GM18873 (cell line): Measurements from ENCODE around the gene PTGS1.
"Not testable (repeated sequence)": the region's sequence is repeated elsewhere in the genome, so short reads cannot be mapped to it uniquely, and the experiment has no call there.

Source experiments
- ATAC-seq: cut with Tn5 transposase; IDR thresholded peaks from one replicate; pipeline ENCODE4 v1.9.1; 2021; ENCODE audit warnings: mild to moderate bottlenecking, moderate library complexity, moderate number of reproducible peaks; ENCODE audit not compliant: unreplicated experiment, low FRiP score

The PTGS1 gene

DNA sequence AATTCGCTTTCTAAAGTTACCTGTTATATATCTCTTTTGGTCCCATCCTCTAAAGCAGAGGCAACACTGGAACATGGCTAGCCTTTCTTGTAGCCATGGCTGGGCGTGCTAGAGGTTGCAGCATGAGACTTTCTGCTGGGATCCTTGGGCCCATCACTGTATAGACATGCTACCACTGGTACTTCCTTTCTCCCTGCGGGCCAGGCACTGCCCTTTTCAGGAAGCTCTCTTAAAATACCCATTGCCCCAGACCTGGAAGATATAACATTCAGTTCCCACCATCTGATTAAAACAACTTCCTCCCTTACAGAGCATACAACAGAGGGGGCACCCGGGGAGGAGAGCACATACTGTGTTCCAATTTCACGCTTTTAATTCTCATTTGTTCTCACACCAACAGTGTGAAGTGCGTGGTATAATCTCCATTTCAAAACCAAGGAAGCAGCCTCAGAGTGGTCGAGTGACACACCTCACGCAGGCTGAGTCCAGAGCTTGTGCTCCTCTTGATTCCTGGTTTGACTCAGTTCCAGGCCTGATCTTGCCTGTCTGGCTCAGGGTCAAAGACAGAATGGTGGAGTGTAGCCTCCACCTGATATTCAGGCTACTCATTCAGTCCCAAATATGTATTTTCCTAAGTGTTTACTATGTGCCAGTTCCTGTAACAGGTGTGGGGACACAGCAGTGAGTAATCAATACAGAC lies 22.6 kb downstream of the PTGS1 start:
- no peak for ATAC-seq

DNA sequence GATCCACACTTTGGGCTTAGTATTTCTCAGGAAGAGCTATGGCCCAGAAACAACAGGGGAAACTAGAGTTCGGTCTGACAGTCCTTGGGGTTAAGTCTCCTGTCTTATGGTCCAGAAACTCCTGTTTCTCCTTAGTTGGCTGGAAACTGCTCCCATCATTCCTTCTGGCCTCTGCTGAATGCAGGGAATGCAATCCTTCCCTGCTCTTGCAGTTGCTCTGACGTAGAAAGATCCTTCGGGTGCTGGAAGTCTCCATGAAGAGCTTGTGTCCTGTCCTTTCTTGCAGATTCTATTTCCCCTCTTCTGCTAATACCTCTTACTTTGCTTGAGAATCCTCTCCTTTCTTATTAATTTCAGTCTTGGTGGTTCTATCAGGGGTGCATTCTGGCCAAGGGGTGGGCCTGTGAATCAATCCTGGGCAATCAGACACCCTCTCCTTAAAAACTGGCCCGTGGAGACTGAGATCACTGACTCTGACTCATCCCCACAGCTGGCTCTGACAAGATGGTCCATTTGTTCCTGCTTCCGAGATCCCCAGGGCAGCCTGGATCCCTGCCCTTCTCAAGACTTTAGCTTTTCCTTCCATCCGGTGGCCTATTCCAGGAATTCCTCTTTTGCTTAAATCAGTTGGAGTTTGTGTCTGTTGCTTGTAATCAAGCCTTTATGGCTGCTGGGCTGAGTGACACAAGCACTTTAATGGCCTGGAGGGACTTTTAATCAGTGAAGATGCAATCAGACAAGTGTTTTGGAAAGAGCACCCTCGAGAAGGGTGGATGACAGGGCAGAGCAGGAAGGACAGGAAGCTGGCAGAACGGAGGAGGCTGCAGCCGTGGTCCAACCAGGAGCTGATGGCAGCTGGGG lies 23.7 kb downstream of the PTGS1 start:
- ATAC-seq: no peak

DNA sequence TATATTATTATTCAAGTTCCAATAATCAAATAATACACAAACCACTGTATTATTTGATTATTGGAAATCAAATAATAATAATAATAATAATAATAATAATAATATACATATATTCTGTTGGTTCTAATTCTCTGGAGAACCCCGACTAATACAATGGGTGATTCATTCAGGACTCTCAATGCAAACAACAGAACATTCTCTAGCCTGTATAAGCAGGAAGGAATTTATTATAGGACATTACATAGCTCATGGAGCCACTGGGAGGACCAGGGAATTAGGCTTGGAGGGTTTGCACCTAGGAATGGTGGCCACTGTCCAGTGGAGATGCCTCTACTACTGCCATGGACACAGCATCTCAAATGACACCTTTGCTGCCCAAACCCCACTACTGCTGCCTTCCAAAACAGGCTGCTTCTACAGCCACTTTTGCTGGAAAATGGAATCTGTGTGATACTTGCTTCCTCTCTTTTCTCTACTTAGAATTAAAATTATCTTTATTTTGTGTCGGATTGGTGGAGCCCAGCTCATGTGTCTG lies 25.9 kb downstream of the PTGS1 start:
- no peak for ATAC-seq

DNA sequence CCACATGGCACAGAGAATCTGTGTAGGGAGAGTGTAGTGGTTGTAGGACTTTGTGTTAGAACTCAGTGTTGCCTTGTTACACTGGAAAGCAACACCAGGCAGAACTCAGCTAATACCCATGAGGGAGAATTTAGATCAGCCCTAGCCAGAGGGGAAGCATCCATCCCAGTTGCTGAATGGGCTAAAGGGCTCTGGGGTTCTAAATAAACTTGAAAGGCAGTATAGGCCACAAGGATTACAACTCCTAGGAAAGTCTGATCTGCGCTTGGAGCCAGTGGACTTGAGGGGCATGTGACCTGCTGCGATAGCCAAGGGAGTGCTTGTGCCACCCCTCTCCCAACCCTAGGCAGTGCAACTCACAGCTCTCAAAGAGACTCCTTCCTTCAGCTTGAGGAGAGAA lies 26.9 kb downstream of the PTGS1 start:
- ATAC-seq: no peak

DNA sequence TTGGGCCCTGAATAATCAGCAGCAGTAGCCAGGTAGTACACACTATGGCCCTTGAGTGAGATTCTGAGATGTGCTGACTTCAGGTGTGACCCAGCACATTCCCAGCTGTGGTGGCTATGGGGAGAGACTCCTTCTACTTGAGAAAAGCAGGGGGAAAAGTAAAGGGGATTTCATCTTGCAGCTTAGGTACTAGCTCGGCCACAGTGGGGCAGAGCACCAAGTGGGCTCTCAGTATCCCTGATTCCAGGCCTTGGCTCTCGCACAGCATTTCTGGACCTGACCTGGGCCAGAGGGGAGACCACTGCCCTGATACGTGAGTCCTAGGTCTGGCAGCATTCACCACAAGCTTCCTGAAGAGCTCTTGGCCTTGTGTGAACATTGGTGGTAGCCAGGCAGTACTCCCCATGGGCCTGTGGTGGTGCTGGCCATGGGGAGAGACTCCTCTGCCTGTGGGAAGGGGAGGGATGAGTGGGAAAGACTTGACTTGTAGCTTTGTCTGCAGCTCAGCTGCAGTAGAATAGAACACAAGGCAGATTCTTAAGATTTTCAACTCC lies 27.6 kb downstream of the PTGS1 start:
- no peak for ATAC-seq

DNA sequence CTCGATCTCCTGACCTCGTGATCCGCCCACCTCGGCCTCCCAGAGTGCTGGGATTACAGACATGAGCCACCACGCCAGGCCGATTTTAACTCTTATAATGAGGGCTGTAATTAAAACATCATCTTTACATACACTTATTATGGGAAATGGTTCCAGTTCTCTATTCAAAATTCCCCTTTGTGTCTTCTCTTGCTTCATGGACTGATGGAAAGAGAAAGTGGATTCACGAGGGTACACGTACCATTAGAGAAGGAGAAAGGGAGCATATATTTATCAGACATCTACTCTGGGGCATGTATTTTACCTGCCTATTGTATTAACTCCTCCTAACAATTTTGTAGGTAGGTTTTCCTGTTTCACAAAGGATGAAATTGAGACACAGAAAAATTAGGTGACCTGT lies 31.1 kb downstream of the PTGS1 start:
- no peak for ATAC-seq

DNA sequence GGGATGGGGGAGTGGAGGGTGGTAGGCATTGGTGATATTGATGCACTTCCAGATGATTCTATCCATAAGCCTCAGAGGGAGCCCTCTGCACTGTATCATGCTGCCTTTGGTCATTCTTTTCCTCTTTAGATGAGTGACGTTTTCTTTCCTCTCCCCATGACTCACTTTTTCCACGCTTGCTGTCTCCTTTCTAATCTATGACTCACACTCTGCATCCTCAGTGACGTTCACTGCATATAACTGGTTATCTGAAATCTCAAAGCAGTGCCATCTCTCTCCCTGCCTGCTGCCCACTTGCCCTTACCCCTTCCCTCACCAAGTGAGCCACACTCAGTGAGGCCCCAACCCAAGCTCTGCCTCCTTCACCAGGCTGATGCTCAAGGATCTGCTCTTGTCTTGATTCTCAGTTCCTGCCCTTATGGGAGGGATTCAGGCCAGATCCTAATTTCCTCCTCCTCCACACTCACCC lies 31.6 kb downstream of the PTGS1 start:
- ATAC-seq: no peak

DNA sequence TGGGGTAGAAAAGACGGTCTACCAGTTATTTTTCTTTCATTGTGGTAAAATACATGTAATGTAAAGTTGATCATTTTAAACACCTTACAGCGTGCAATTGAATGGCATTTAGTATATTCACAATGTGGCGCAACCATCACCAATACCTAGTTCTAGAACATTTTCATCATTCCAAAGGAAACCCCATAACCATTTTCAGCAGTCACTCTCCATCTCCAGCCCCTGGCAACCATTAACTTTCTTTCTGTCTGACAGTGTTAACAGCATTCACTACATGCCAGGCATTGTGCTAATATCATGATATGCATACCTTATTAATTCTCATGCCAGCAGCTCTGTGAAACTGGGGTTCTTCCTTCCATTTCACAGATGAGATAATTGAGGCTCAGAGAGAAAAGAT lies 32.0 kb downstream of the PTGS1 start:
- no peak for ATAC-seq

DNA sequence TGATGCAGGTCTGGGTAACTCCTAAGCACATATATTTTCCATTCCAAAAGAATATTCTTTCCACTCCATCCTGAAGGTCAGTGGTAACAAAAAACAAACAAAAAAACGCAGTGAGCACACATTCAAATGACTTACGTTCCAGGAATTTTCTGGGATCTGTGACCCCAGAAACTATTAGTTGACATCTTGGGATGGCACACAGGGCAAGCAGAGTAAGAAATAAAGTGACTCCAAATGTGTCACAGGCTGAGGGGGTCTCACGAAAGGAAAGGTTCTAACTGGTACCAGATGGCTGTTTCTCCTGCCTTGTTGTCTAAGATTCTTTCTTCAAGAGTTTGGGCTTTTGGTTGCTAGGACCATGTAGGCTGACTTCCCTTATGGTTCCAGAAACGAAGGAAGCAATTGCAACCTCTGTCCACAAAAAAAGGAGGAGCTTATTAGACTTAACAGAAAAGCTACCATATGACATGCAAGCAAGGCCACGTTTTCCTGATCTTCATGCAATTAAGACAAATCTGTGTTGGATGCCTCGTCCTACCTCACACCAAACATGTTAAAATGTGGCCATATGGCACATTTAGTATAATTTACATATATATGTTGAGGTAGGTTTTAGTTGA lies 32.7 kb downstream of the PTGS1 start:
- no peak for ATAC-seq

DNA sequence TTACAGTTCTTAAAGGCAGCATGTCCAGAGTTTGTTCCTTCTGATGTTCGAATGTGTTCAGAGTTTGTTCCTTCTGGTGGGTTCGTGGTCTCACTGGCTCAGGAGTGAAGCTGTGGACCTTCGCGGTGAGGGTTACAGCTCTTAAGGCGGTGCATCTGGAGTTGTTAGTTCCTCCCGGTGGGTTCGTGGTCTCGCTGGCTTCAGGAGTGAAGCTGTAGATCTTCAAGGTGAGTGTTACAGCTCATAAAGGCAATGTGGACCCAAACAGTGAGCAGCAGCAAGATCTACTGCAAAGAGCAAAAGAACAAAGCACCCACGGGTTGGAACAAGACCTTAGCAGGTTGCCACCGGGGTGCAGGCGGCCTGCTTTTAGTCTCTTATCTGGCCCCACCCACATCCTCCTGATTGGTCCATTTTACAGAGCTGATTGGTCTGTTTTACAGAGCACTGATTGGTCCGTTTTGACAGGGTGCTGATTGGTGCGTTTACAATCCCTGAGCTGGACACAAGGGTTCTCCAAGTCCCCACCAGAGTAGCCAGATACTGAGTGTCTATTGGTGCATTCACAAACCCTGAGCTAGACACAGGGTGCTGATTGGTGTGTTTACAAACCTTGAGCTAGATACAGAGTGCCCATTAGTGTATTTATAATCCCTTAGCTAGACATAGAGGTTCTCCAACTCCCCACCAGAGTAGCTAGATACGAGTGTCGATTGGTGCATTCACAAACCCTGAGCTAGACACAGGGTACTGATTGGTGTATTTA lies 34.7 kb downstream of the PTGS1 start:
- not testable (repeated sequence) for ATAC-seq

DNA sequence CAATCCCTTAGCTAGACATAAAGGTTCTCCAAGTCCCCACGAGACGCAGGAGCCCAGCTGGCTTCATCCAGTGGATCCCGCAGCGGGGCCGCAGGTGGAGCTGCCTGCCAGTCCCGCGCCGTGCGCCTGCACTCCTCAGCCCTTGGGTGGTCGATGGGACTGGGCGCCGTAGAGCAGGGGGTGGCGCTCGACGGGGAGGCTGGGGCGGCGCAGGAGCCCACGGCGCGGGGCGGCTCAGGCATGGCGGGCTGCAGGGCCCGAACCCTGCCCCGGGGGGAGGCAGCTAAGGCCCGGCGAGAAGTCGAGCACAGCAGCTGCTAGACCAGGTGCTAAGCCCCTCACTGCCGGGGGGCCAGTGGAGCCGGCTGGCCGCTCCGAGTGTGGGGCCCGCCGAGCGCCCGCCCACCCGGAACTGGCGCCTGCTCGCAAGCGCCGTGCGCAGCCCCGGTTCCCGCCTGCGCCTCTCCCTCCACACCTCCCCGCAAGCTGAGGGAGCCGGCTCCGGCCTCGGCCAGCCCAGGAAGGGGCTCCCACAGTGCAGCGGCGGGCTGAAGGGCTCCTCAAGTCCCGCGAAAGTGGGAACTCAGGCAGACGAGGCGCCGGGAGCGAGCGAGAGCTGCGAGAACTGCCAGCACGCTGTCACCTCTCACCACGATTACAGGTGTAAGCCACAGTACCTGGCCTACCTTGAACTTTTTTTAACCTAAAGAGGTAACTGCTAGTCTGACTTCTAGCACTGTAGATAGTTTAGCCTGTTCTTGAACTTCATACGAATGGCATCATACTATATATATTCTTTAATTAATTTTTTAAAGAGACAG lies 35.5 kb downstream of the PTGS1 start:
- no peak for ATAC-seq

DNA sequence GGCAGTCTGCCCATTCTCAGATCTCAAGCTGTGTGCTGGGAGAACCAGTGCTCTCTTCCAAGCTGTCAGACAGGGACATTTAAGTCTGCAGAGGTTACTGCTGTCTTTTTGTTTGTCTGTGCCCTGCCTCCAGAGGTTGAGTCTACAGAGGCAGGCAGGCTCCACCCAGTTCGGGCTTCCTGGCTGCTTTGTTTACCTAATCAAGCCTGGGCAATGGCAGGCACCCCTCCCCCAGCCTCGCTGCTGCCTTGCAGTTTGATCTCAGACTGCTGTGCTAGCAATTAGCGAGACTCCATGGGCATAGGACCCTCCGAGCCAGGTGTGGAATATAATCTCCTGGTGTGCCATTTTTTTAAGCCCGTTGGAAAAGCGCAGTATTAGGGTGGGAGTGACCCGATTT lies 43.3 kb downstream of the PTGS1 start:
- not testable (repeated sequence) for ATAC-seq

DNA sequence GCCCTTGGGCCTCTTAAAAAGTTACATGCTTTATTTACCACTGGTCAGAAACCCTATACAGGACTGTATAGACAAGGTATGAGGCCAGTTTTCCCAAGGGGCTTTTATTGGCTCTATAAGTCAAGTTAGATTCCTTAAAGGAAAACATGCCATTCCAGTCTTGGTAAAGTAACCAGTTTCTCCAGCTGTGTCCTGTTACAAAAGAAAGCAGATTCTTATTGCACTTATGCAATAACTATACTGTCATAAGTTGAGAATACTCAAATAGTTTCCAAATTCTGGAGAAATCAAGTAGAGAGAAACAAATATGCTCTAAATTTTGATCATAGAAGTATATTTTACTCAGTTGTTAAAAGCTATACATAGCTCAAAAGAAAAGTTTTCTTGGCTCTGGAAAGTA lies 47.2 kb downstream of the PTGS1 start:
- no peak for ATAC-seq

DNA sequence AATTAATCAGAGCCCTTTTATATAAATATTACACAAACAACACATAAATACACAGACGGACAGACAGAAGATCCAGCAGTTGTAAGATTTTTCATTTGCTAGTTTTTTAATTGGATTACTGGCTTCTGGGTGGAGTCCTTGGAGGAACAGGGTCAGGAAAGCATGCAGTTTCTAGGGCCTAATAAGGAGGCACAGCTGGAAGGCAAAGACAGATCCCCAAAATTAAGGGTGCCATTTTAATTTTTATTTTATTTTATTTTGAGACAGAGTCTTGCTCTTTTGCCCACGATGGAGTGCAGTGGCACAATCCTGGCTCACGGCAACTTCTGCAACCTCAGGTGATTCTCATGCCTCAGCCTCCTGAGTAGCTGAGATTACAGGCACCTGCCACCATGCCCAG lies 49.5 kb downstream of the PTGS1 start:
- no peak for ATAC-seq

DNA sequence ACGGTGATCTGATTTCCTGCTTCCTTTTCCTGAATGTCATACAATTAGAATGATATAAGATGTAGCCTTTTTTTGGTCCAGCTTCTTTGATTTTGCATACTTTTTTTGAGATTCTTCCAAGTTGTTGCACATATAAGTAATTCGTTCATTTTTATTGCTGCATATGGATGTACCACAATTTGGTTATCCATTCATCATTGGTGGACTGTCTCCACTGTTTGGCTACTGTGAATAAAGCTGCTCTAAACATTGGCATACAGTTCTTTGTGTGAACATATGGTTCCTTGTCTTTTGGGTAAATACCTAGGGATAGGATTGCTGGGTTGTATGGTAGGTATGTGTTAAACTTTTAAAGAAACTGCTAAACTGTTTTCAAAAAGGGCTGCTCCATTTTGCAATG lies 54.3 kb downstream of the PTGS1 start:
- ATAC-seq: no peak

DNA sequence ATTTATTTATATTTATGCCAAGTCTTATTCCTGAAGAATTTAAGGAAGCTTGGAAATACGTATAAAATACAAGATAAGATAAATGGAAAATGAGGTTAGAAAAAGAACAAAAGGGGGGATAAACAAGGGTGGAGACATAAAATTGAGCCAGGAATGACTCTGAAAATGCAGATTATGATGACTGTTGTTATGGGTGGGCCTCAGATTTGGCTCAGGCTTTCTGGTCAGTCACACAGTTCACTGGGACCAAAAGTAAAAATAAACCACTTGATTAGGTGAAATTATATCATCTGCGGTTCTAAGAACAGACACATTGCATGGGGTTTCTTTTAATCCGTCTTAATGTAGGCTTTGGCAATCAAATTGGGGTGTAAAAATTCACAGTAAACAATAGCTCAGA lies 55.9 kb downstream of the PTGS1 start:
- ATAC-seq: no peak

DNA sequence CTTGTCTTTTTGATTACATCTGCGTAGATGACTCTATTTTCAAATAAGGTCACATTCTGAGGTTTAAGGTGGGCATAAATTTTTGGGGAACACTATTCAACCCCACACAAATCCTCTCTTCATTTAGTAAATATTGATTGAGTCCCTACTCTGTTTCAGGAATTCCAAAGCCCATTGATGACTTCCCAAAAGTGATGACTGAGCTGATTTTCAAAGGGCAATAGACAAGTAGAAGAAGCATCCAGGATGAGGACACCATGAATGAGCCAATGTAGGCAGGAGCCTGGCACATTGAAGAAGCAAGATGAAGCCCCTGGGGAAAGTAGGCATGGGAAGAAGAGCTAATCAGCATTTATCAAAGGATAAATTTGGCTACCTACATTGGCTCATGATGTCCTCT lies 71.7 kb downstream of the PTGS1 start:
- no peak for ATAC-seq

DNA sequence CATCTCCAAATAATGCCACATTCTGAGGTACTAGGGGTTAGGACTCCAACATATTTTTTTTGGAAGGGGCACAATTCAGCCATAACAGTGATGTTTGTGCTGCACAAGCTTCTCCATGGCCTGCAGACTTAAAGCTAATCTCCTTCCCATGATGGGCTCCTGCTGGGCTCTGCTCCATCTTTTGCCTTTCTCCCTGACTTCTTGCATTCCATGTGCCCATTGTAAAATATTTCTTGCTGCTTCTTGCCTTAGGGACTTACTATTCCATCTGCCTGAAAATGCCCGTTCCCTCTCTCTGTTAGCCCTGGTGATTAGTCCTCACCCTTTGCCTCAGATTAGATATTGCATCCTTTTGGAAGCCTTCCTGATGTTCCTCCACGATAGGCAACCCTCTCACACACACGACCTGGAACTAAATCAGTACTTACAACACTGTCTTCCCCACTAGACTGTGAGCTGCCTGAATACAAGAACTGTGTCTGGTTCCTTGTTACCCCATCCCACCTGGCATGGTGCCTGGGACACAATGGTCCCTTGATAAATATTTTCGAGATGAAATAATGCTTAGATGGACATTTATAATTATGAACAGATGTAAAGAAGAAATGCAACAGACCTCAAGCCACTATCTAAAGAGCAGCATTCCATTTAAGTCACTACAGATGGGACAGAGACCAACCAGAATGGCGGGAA lies 73.4 kb downstream of the PTGS1 start:
- ATAC-seq: no peak
